NB4 (cell line): ENCODE measurements around the gene CDKN2AIPNL.

Experiments
- CTCF ChIP-seq: IDR thresholded peaks from one replicate; pipeline ENCODE4 v1.5.1; 2012; ENCODE audit warnings: low read depth, low read length
- POLR2A ChIP-seq: IDR thresholded peaks from 2 replicates; pipeline ENCODE4 v1.6.1; 2011; ENCODE audit warnings: mild to moderate bottlenecking; ENCODE audit not compliant: insufficient read length; ENCODE audit errors: extremely low read depth

DNA sequence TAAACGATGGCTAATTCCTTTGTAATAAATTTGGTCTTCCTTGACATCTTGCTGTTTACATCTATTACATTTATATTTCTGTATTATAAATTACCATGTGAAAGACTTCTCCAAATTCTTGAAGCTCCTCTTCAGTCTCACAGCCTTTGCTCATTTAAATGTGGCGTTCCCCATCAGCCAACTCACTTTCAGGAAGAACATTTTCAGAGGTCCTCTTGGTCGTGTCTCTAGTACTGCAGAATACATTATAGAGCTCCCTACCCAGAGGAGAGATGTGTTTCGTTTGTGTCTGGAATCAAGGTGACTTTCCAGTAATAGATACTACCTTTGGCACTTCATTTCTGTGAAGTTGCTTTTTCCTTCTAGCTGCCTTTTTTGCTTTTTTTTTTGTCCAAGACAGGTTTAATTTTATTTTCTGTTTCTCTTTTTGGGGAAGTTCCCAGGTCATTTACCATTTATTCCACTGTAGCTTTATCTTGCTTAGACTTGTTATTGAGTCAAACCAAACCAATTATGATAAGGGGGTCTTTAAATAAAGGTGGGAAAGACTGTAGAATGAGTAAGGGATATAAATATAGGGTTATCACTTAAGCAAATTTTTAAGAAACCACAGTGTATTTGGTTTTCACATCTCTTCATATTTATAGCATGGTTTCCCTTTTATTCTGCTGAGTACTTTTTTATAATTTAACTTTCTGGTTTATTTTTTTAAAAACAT, 27.5 kb downstream of the CDKN2AIPNL start:
- TF ChIP-seq CTCF (no peak), POLR2A (no peak)
